Duodenal mucosa (tissue), 2 donors: Measurements from ENCODE around the gene DDX39B.
"Not testable (repeated sequence)": the region's sequence is repeated elsewhere in the genome, so short reads cannot be mapped to it uniquely, and the experiment has no call there.

Experiments
- H3K27ac ChIP-seq: one replicate; pipeline ENCODE4 v1.7.0; 2013; ENCODE audit warnings: low read depth, low read length
- H3K27me3 ChIP-seq, 2 donors: one replicate each; pipeline ENCODE4 v1.7.0; 2013; ENCODE audit warnings: low read length in 2 of 2, control low read depth in 1 of 2; ENCODE audit not compliant: insufficient read depth in 2 of 2, control insufficient read depth in 1 of 2
- H3K36me3 ChIP-seq, 2 donors: one replicate each; pipeline ENCODE4 v1.7.0; 2013; ENCODE audit warnings: low read length in 2 of 2, control low read depth in 1 of 2; ENCODE audit not compliant: insufficient read depth in 2 of 2, control insufficient read depth in 1 of 2
- H3K4me1 ChIP-seq, 2 donors: one replicate each; pipeline ENCODE4 v1.7.0; 2013; ENCODE audit warnings: low read length in 2 of 2, control low read depth in 1 of 2; ENCODE audit not compliant: insufficient read depth in 2 of 2, control insufficient read depth in 1 of 2
- H3K4me3 ChIP-seq, 2 donors: one replicate each; pipeline ENCODE4 v1.7.0; 2013; ENCODE audit warnings: low read length in 2 of 2, low read depth in 1 of 2
- H3K9ac ChIP-seq, 2 donors: one replicate each; pipeline ENCODE4 v1.7.0; 2013; ENCODE audit warnings: low read length in 2 of 2, low read depth in 1 of 2
- H3K9me3 ChIP-seq, 2 donors: one replicate each; pipeline ENCODE4 v1.7.0; 2013; ENCODE audit warnings: low read length in 2 of 2, control low read depth in 1 of 2; ENCODE audit not compliant: control insufficient read depth in 1 of 2

Gene DDX39B

DNA sequence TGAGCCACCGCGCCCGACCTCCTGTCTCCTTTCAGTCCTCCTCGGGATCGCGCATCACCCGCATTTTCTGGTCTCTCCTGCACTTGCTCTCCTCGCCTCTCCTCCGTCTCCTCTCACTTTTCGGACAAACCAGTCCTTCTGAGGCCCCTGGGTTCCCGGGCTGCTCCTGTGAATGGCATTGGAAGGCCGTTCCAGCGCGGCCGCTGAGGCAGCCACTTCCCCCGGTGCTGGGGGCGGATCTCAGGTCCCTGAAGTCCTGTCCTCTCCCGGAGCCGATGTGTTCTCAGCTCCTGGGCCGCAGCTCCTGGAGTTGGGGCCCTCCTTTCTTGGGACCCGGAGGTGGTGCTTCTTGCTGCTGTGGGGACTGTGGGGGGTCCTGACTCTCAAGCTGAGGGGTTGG, 43.1 kb downstream of the DDX39B start:
- H3K36me3 ChIP-seq = no peaks in the 10 kb centered on the region
- H3K4me3 ChIP-seq = peak overlapping the region; percentile 29 to 81
- no peaks in the 10 kb centered on the region for H3K9me3 ChIP-seq
- no peaks in the 10 kb centered on the region for H3K27me3 ChIP-seq
- H3K27ac ChIP-seq = no peak overlapping the region
- no peak overlapping the region for H3K9ac ChIP-seq
- peaks cover 6 to 26% of the 10 kb centered on the region in 2 donors for H3K4me1 ChIP-seq

GRCh38 chr6:31497531-31498476, 44.0 kb downstream of the DDX39B start, which contains the start of gene MICB:
Gene MICB (plus strand): TSS chr6:31498145. CDS start chr6:31498194, 49 bp downstream.
- H3K4me1 ChIP-seq = peaks cover 6 to 30% of the 10 kb centered on the region in 2 donors
- H3K27me3 ChIP-seq = no peaks in the 10 kb centered on the region
- H3K9ac ChIP-seq = peak within 1 kb of the TSS; percentile 61 to 76
- no peaks in the 10 kb centered on the region for H3K9me3 ChIP-seq
- peak within 1 kb of the TSS; percentile 13 for H3K27ac ChIP-seq
- peak within 1 kb of the TSS; percentile 68 to 81 for H3K4me3 ChIP-seq
- H3K36me3 ChIP-seq = no peaks in the 10 kb centered on the region

DNA sequence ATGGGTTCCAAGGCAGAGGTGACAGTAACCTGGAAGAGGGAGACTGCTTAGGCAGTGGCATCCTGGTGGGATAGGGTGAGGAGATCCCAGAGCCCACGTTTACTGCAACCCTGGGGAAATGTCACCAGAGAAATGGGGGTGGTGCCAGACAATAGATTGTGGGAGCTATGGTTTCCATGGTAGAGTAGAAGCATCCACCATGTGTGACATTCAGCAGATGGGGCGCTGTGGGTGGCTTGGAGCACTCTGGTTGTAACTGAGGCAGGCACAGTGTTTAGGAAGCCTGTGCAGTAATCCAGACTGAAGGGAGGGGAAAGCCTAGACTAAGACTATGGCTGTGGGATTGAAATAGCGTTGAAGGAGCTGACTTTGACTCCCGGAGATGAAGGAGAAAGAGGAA, 45.0 kb downstream of the DDX39B start:
- H3K4me3 ChIP-seq = peak overlapping the region in 1 of 2 donors; percentile 81
- not testable (repeated sequence) for H3K36me3 ChIP-seq, H3K9me3 ChIP-seq, H3K27ac ChIP-seq, H3K27me3 ChIP-seq
- peak overlapping the region; percentile 61 to 76 for H3K9ac ChIP-seq
- peaks cover 6 to 35% of the 10 kb centered on the region in 2 donors for H3K4me1 ChIP-seq

DNA sequence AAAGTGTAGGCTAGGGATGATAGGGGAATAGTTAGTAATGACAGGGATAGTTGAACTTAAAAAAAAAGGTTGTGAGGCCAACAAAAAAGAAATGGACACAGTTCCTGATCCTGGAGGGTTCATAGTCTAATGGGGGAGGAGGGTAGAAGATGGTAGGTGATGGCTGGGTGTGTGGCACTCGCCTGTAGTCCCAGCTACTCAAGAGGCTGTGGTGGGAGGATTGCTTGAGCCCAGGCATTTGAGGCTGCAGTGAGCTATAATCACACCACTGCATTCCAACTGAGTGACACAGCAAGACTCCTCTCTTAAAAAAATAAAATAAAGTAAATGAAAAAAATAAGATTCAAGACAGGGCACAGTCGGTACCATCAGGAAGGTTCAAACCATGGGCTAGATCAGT, 46.2 kb downstream of the DDX39B start:
- peak overlapping the region; percentile 79 to 81 for H3K9ac ChIP-seq
- H3K27me3 ChIP-seq = no peaks in the 10 kb centered on the region
- H3K4me1 ChIP-seq = peaks cover 6 to 42% of the 10 kb centered on the region in 2 donors
- no peak overlapping the region for H3K27ac ChIP-seq
- peak overlapping the region; percentile 56 to 77 for H3K4me3 ChIP-seq
- H3K9me3 ChIP-seq = no peaks in the 10 kb centered on the region
- H3K36me3 ChIP-seq = no peaks in the 10 kb centered on the region

DNA sequence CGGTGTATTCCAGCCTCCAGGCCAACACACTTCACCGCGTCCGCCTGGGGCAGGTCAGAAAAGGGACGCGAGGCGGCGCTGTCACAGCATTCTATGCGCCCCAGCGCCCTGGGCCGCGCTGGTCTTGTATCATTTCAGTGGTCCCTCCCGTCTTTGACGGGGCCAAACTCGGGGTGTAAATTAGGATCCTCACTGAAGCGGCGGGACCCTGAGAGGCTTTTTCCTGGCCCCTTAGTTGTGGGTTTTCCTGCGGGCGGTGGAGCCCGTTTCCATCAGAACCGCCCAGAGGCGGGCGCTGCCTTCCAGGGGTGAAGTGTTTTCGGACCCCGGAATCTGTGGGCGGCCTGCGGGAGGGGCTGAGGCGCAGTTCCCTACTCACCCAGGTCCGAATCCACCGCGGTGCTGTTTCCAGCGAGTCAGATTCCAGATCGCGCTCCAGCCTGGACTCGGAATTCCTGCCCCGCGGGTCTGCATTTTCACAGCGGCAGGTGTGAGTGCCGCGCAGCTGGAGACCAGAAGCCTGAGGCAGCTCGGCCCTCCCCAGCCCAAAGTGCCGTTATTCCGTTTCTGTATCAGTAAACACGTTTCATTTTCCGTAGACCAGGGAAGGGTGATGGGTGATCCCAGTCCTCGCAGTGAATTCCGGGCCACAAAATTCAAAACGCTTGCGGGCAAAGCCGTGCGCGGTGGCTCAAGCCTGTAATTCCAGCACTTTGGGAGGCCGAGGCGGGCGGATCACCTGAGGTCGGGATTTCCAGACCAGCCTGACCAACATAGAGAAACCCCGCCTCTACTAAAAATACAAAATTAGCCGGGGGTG, 47.7 kb downstream of the DDX39B start:
- Histone ChIP-seq H3K9me3 (no peaks in the 10 kb centered on the region), H3K4me1 (peaks cover 13 to 45% of the 10 kb centered on the region in 2 donors), H3K27me3 (no peaks in the 10 kb centered on the region), H3K9ac (peak overlapping the region; percentile 79 to 81), H3K36me3 (no peaks in the 10 kb centered on the region), H3K27ac (peak overlapping the region; percentile 56), H3K4me3 (peak overlapping the region; percentile 72 to 77)

DNA sequence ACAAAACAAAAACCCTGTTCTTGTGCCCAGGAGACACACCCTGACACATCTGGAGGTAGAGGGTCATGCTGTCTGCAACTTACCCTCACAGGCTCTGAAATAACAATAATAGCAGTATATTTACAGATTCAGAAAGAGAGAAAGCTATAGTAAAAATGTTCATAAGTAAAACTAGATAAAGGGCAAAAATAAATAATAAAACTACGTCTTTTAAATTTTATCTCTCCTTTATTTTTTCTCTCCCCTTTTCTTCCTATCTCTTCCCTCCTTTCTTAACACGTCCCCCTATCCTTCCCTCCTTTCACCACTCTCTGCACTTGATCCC, 48.3 kb downstream of the DDX39B start:
- Histone ChIP-seq H3K4me1 (peaks cover 17 to 41% of the 10 kb centered on the region in 2 donors), H3K4me3 (peak overlapping the region; percentile 72 to 77)
- not testable (repeated sequence) for H3K36me3 ChIP-seq, H3K9me3 ChIP-seq, H3K27me3 ChIP-seq, H3K27ac ChIP-seq, H3K9ac ChIP-seq

- H3K4me1 ChIP-seq = peaks cover 14 to 22% of the 10 kb centered on the region in 2 donors
- H3K4me3 ChIP-seq = no peak overlapping the region
Observed at GRCh38 chr6:31490115-31490873, 51.5 kb downstream of the DDX39B start.

GRCh38 chr6:31489086-31489485, 52.7 kb downstream of the DDX39B start:
- H3K4me1 ChIP-seq = peaks cover 14 to 22% of the 10 kb centered on the region in 2 donors
- H3K9ac ChIP-seq = no peak overlapping the region
- no peak overlapping the region for H3K27ac ChIP-seq
- no peaks in the 10 kb centered on the region for H3K27me3 ChIP-seq
- H3K4me3 ChIP-seq = no peak overlapping the region
- H3K36me3 ChIP-seq = no peaks in the 10 kb centered on the region
- no peaks in the 10 kb centered on the region for H3K9me3 ChIP-seq

More at GRCh38 chr6:31490115-31490873, 51.5 kb downstream of the DDX39B start:
- Histone ChIP-seq H3K27ac (no peak overlapping the region), H3K36me3 (no peaks in the 10 kb centered on the region), H3K27me3 (no peaks in the 10 kb centered on the region), H3K9ac (no peak overlapping the region), H3K9me3 (no peaks in the 10 kb centered on the region)

GRCh38 chr6:31487674-31488073, 54.1 kb downstream of the DDX39B start:
- not testable (repeated sequence) for H3K27ac ChIP-seq, H3K4me3 ChIP-seq, H3K27me3 ChIP-seq, H3K9me3 ChIP-seq, H3K9ac ChIP-seq, H3K36me3 ChIP-seq
- H3K4me1 ChIP-seq = peaks cover 14 to 18% of the 10 kb centered on the region in 2 donors
